Panc1 (cell line): Measurements from ENCODE around the gene IQSEC2. TPM values are rescaled to one million over a fixed set of nuclear protein-coding genes. Genes with fewer than 3 reads are reported as not detected.

Experiments
- ATAC-seq: fragments of 200-7000 bp; cut with Tn5 transposase; 2 replicates; pipeline ENCODE4 v1.9.1; 2020; ENCODE audit warnings: mild to moderate bottlenecking, moderate library complexity
- BruUV-seq: library from RNA; stranded (reverse); fragments of 400-500 nt; replicated peaks from 2 replicates; lab custom pipeline; 2021; lab: Mats Ljungman, UMichigan
- CTCF ChIA-PET: fragments of 300-600 bp; sonication (Branson Sonifier 250); formaldehyde crosslinking; loops from one replicate; lab custom pipeline; 2022; ENCODE audit warnings: antibody characterized with exemption; lab: Charles Lee
- POLR2A ChIA-PET: fragments of 300-600 bp; sonication (Branson Sonifier 250); formaldehyde crosslinking; loops from one replicate; lab custom pipeline; 2022; ENCODE audit warnings: antibody characterized with exemption; lab: Charles Lee
- DNase-seq: peaks from one replicate; pipeline ENCODE4 v3.0.0-alpha.2; 2010; ENCODE audit warnings: low read depth, low spot score
- H3K27ac ChIP-seq: 2 replicates; pipeline ENCODE4 v1.5.1; 2011; ENCODE audit warnings: mild to moderate bottlenecking, low read length, inconsistent platforms
- H3K27me3 ChIP-seq: fragments of 200-500 bp; sonication (Bioruptor generic); 2 replicates; pipeline ENCODE4 v1.6.0; 2014; ENCODE audit warnings: low read length, inconsistent platforms; ENCODE audit not compliant: control insufficient read depth, insufficient read depth
- H3K36me3 ChIP-seq: fragments of 200-500 bp; sonication (Bioruptor generic); 2 replicates; pipeline ENCODE4 v1.5.1; 2014; ENCODE audit warnings: inconsistent platforms, mild to moderate bottlenecking, low read length, moderate library complexity; ENCODE audit not compliant: control insufficient read depth, insufficient read depth
- H3K4me1 ChIP-seq: 2 replicates; pipeline ENCODE4 v1.5.1; 2011; ENCODE audit warnings: inconsistent platforms, mild to moderate bottlenecking, low read length, moderate library complexity; ENCODE audit not compliant: control insufficient read depth, insufficient read depth
- H3K4me3 ChIP-seq, 2 experiments: 2 replicates each; pipeline ENCODE4 v1.5.1; 2011 to 2012; ENCODE audit warnings: low read depth in 2 of 2, low read length in 2 of 2, mild to moderate bottlenecking in 2 of 2, inconsistent platforms in 1 of 2, moderate library complexity in 1 of 2
- H3K9me3 ChIP-seq: fragments of 200-500 bp; sonication (Bioruptor generic); 2 replicates; pipeline ENCODE4 v1.5.1; 2014; ENCODE audit warnings: low read depth, mild to moderate bottlenecking, inconsistent platforms, low read length, moderate library complexity; ENCODE audit not compliant: control insufficient read depth, insufficient read depth
- POLR2AphosphoS5 ChIP-seq: IDR thresholded peaks from 2 replicates; pipeline ENCODE4 v1.6.1; 2012; ENCODE audit warnings: mild to moderate bottlenecking, low read depth, low read length, moderate library complexity
- SIN3A ChIP-seq: IDR thresholded peaks from 2 replicates; pipeline ENCODE4 v1.6.1; 2012; ENCODE audit warnings: low read depth, mild to moderate bottlenecking, low read length, moderate library complexity, borderline replicate concordance; ENCODE audit not compliant: insufficient read depth
- TCF7L2 ChIP-seq: IDR thresholded peaks from 2 replicates; pipeline ENCODE4 v1.6.1; 2011; ENCODE audit warnings: mild to moderate bottlenecking, low read depth, low read length, inconsistent platforms
- in situ Hi-C: cut with HindIII; loops from 2 replicates; pipeline ENCODE4 v1.10.0; 2016; ENCODE audit warnings: low sequenced_read_pairs, low pct_unique_long_range_greater_than_20kb
- intact Hi-C: fragments of 100-400 bp; cut with micrococcal nuclease; formaldehyde crosslinking; loops from one replicate; pipeline ENCODE4 v1.10.0; 2022; ENCODE audit not compliant: unreplicated experiment
- total RNA-seq: library from RNA; stranded (reverse); gene quantifications from one replicate; pipeline ENCODE4 v1.2.1, GENCODE V29; 2021; ENCODE audit not compliant: unreplicated experiment
- TF ChIP-seq, protein P1 (sequence below): fragments of 450-650 bp; IDR thresholded peaks from 2 replicates; pipeline ENCODE4 v1.5.1; 2017; ENCODE audit warnings: mild to moderate bottlenecking
- TF ChIP-seq, protein P2 (sequence below), 2 experiments: IDR thresholded peaks; 2 replicates each; pipeline ENCODE4 v1.6.1; 2011 to 2012; ENCODE audit warnings: low read depth in 2 of 2, control low read depth in 1 of 2, low read length in 1 of 2, mild to moderate bottlenecking in 1 of 2, moderate library complexity in 1 of 2; ENCODE audit not compliant: insufficient read depth in 1 of 2

IQSEC2 gene
- total RNA-seq, 1 experiment from 2014 or later, result 38.8 TPM

- POLR2A ChIA-PET, result interaction anchor here (0.6 to 1.0 kb wide), 2 partner anchors 140 to 146 kb away, joined by 4 to 8 read pairs; partner anchors contain the start of genes RIBC1 and SMC1A
- CTCF ChIA-PET, result interaction anchor here (0.7 to 1.1 kb wide), 2 partner anchors 41 to 164 kb away, joined by 4 read pairs; no protein-coding TSS in a partner anchor
- ATAC-seq (no peak), DNase-seq (no peak)
- Histone ChIP-seq H3K27ac (peak overlapping the region; percentile 90), H3K36me3 (no peaks in the 10 kb centered on the region), H3K27me3 (no peaks in the 10 kb centered on the region), H3K4me1 (peaks cover 31% of the 10 kb centered on the region), H3K4me3 (peak overlapping the region; percentile 44 to 72; a peak in 3 of 4 replicates), H3K9me3 (no peaks in the 10 kb centered on the region)
- intact Hi-C loops, result no loop called here
- in situ Hi-C loops, result no loop called here
- no TSS peak for BruUV-seq
- TF ChIP-seq, protein P1, sequence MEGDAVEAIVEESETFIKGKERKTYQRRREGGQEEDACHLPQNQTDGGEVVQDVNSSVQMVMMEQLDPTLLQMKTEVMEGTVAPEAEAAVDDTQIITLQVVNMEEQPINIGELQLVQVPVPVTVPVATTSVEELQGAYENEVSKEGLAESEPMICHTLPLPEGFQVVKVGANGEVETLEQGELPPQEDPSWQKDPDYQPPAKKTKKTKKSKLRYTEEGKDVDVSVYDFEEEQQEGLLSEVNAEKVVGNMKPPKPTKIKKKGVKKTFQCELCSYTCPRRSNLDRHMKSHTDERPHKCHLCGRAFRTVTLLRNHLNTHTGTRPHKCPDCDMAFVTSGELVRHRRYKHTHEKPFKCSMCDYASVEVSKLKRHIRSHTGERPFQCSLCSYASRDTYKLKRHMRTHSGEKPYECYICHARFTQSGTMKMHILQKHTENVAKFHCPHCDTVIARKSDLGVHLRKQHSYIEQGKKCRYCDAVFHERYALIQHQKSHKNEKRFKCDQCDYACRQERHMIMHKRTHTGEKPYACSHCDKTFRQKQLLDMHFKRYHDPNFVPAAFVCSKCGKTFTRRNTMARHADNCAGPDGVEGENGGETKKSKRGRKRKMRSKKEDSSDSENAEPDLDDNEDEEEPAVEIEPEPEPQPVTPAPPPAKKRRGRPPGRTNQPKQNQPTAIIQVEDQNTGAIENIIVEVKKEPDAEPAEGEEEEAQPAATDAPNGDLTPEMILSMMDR, result no peak
- TF ChIP-seq SIN3A (no peak), POLR2AphosphoS5 (no peak), TCF7L2 (no peak)
- TF ChIP-seq, protein P2, sequence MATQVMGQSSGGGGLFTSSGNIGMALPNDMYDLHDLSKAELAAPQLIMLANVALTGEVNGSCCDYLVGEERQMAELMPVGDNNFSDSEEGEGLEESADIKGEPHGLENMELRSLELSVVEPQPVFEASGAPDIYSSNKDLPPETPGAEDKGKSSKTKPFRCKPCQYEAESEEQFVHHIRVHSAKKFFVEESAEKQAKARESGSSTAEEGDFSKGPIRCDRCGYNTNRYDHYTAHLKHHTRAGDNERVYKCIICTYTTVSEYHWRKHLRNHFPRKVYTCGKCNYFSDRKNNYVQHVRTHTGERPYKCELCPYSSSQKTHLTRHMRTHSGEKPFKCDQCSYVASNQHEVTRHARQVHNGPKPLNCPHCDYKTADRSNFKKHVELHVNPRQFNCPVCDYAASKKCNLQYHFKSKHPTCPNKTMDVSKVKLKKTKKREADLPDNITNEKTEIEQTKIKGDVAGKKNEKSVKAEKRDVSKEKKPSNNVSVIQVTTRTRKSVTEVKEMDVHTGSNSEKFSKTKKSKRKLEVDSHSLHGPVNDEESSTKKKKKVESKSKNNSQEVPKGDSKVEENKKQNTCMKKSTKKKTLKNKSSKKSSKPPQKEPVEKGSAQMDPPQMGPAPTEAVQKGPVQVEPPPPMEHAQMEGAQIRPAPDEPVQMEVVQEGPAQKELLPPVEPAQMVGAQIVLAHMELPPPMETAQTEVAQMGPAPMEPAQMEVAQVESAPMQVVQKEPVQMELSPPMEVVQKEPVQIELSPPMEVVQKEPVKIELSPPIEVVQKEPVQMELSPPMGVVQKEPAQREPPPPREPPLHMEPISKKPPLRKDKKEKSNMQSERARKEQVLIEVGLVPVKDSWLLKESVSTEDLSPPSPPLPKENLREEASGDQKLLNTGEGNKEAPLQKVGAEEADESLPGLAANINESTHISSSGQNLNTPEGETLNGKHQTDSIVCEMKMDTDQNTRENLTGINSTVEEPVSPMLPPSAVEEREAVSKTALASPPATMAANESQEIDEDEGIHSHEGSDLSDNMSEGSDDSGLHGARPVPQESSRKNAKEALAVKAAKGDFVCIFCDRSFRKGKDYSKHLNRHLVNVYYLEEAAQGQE (IDR thresholded peaks at IDR 0.05; ENCODE audit: insufficient read depth in 1 of 2, low read depth in 2 of 2, low read length in 1 of 2), result no peak
These were observed 745 bp upstream of the IQSEC2 start for GRCh38 chrX:53281963-53282695.

DNA sequence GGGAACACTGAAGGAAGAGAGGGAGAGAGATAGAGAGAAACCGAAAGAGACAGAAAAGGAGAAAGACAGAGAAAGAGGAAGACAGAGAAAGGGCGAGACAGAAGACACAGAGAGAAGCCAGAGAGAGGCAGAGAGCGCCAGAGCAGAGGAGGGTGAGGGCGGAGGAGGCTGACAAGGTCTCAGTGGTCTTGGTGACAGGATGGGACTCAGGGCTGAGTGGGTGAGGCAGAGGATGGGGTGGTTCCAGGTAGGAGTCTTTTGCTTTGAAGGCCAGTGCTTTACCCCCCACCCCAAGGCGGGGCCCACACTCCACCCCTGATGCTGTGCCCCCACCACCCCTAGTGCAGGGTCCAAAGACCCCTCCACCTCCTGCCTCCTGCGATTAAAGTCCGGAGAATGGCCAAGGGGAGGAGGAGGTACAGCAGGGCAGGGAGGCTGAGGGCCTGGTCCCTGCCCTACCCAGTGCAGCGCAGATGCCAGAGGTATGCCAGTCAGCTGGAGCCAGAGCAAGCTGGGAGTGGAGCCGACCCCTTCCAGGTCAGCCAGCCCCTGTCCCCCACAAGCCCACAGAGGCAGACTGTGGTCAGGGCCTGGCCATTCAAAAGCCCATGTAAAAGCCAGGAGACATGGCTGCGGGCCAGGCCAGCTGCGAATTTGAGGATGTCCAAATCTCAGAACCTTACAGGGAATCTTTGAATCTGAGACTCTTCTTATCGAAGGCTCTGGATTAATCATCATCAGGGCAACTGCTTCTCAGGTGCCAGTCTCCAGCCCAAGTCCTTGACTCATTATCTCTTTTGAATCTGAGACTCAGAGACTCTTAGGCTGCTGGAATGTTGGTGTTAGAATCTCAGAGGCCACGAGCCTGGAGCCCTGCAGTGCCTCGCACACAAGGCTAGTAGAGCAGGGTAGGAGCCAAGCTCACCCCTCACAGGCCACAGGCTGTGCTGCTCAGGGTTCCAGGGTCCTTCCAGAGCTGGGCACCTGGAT, 758 bp downstream of the IQSEC2 start:
- H3K36me3 ChIP-seq, result no peaks in the 10 kb centered on the region
- H3K9me3 ChIP-seq, result no peaks in the 10 kb centered on the region
- in situ Hi-C loops, result no loop called here
- BruUV-seq, result no TSS peak
- peaks cover 24% of the 10 kb centered on the region for H3K4me1 ChIP-seq
- peak overlapping the region; percentile 44 to 72 for H3K4me3 ChIP-seq
- ATAC-seq (peak; percentile 73), DNase-seq (no peak)
- POLR2A ChIA-PET, result interaction anchor here (0.6 to 1.0 kb wide), 2 partner anchors 142 to 165 kb away, joined by 4 read pairs; partner anchors contain the start of genes RIBC1 and SMC1A
- CTCF ChIA-PET, result no interaction called here
- TF ChIP-seq, protein P2 (IDR thresholded peaks at IDR 0.05; ENCODE audit: insufficient read depth in 1 of 2, low read depth in 2 of 2, low read length in 1 of 2), result no peak
- TF ChIP-seq TCF7L2 (no peak), POLR2AphosphoS5 (no peak), SIN3A (no peak)
- TF ChIP-seq, protein P1, result no peak
- intact Hi-C loops, result no loop called here
- peak overlapping the region; percentile 90 for H3K27ac ChIP-seq
- no peaks in the 10 kb centered on the region for H3K27me3 ChIP-seq
